ENCODE data around the gene CLMP.

DNA sequence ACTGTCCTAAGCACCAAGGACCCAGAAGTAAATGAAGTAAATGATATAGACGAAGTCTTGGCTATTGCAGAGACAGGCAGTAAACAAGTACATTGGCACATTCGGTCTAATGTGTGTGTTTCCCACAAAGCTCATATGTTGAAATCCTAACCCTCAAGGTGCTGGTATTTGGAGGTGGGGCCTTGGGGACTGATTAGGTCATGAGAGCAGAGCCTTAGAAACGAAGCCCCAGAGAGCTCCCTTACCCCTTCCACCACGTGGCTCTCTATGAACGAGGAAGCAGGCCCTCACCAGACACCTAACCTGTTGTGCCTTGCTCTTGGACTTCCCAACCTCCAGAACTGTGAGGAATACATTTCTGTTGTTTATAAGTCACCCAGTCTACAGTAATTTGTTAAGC is 14.9 kb downstream of the CLMP start:
- TF ChIP-seq, protein P1, sequence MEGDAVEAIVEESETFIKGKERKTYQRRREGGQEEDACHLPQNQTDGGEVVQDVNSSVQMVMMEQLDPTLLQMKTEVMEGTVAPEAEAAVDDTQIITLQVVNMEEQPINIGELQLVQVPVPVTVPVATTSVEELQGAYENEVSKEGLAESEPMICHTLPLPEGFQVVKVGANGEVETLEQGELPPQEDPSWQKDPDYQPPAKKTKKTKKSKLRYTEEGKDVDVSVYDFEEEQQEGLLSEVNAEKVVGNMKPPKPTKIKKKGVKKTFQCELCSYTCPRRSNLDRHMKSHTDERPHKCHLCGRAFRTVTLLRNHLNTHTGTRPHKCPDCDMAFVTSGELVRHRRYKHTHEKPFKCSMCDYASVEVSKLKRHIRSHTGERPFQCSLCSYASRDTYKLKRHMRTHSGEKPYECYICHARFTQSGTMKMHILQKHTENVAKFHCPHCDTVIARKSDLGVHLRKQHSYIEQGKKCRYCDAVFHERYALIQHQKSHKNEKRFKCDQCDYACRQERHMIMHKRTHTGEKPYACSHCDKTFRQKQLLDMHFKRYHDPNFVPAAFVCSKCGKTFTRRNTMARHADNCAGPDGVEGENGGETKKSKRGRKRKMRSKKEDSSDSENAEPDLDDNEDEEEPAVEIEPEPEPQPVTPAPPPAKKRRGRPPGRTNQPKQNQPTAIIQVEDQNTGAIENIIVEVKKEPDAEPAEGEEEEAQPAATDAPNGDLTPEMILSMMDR (optimal IDR thresholded peaks at IDR 0.05 in 1 of 3, IDR thresholded peaks at IDR 0.05 in 1 of 3, conservative IDR thresholded peaks at IDR 0.05 in 1 of 3; ENCODE audit: extremely low read depth in 1 of 3, insufficient read depth in 2 of 3, low read length in 3 of 3), result no peak
- no peak for TF ChIP-seq EZH2 (IDR thresholded peaks at IDR 0.05; ENCODE audit: low read length)

Data from keratinocyte (primary cell).